Tongue (tissue), 2 donors: ENCODE results near the gene FAM193A. TPM values are rescaled to one million over a fixed set of nuclear protein-coding genes. Genes with fewer than 3 reads are reported as not detected.
"Not testable (repeated sequence)": the region's sequence is repeated elsewhere in the genome, so short reads cannot be mapped to it uniquely, and the experiment has no call there.

Experiments
- DNase-seq: peaks from one replicate; pipeline ENCODE4 v3.0.0-alpha.2; 2015
- total RNA-seq: library from RNA; depleted of rRNA; stranded (reverse); fragments of >200 nt; gene quantifications from one replicate; pipeline ENCODE4 v1.2.3, GENCODE V29; 2014

FAM193A gene
- total RNA-seq, 1 donor from 2014 or later = 23.7 TPM

DNA sequence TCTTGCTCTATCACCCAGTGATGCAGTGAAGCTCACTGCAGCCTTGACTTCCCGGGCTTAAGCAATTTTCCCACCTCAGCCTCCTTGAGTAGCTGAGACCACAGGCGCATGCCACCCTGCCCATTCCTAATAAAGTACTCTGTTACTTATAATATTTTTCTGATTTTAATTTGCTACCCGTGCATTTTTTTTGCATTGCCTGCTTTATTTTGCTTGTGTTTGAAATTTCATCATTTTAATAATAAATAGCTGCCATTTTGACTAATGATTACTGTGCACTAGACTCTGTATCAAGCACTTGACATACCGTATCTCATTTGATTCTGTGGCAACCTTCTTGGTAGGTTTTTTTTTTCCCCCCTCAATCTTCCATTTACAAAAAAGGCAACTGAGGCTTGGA lies 41.7 kb downstream of the FAM193A start:
- DNase-seq = no peak

GRCh38 chr4:2579910-2580309 lies 43.5 kb downstream of the FAM193A start:
- no peak for DNase-seq

DNA sequence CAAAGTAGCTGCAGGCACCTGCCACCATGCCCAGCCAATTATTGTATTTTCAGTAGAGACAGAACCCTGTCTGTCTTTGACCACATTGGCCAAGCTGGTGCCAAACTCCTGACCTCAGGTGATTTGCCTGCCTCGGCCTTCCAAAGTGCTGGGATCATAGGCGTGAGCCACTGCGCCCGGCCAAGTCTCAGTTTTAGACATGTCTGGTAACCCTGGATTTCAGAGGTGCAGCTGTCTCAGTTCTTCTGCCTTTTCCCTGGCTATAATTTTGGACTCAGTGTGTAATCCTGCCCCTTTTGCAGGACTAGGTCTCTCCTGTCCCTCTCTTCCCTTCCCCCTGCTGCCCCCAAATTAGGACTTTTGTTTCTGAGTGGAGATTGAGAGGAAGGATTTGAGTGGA lies 46.6 kb downstream of the FAM193A start:
- DNase-seq = peak; percentile 21

GRCh38 chr4:2583517-2583916 lies 47.1 kb downstream of the FAM193A start:
- DNase-seq = peak; percentile 30

- DNase-seq = no peak
Measured at GRCh38 chr4:2586502-2586901, 50.1 kb downstream of the FAM193A start.

DNA sequence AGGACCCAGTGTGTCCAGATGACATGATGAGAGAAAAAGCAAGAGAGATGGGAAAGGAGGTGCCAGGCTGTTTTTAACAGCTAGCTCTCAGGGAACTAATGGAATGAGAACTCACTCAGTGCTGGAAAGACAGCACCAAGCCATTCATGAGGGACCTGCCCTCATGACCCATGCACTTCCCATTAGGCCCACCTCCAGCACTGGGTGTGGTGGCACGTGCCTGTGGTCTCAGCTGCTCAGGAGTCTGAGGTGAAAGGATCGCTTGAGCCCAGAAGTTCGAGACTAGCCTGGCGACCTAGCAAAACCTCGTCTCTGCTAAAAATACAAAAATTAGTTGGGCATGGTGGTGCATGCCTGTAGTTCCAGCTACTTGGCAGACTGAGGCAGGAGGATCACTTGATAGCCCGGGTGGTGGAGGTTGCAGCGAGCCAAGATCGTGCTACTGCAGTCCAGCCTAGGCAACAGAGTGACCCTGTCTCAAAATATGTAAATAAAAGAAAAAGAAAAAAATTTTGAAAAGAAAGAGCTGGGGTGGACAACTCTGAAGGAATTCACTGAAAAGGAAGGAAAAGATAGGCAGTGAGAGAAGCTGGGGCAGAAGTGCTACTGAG lies 50.9 kb downstream of the FAM193A start:
- no peak for DNase-seq

DNA sequence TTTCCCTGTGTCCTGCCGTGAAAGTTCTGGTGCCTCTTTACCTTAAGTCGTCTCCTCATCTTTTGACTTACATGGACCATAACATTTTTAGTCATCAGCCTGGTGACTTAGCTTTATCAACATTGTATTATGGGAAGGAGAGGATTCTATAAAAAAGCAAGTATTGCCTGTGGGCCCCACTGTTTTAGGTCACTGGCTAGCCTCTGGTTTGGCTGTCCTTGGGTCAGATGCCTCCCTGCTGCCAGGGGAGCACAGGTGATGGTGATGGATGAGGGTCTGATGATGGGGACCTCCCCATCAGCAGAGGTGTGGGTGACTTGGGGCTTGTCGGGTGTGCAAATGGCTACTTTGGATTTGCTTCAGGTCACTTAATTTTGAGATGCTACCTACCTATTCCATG lies 51.8 kb downstream of the FAM193A start:
- DNase-seq = no peak

DNA sequence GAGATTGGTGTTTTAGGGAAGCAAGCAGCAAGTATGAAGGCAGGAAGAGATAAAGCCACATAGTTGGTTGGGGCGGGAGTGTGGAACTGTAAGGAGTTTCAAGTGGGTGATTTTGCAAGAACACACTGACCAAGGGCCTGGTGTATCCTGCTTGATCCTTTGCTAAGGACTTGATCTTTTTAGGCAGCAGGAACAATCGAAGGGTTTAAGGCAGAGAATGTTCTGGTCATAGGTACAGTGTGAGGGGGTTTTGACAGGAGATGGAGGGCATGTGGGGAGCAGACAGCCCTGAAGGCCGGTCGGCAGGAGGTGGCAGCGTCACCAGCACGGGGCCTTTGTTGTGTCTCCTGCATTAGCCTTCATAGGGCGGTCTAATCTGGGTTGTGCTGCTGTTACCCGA lies 54.7 kb downstream of the FAM193A start:
- DNase-seq = no peak

- not testable (repeated sequence) for DNase-seq
Measured at GRCh38 chr4:2592014-2592413, 55.6 kb downstream of the FAM193A start.

DNA sequence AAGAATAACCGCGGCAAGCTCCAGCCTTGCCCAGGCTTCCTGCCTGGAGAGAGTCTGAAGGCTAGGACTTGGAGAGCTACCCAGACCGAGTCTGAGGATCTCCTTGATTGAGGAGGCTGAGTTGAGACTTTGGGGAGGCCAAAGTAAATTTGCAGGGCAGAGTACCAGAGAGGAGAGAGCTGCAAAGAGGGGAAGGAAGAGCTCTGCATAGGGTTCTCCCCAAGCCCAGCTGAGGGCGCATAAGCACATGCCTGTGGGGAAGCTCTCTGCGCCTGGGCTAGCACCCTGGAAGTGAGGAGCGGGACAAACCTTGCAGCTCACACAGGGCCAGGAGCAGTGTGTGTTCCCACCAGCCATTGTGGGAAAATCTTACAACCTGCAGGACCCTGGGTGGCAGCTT lies 56.1 kb downstream of the FAM193A start:
- DNase-seq = no peak

DNA sequence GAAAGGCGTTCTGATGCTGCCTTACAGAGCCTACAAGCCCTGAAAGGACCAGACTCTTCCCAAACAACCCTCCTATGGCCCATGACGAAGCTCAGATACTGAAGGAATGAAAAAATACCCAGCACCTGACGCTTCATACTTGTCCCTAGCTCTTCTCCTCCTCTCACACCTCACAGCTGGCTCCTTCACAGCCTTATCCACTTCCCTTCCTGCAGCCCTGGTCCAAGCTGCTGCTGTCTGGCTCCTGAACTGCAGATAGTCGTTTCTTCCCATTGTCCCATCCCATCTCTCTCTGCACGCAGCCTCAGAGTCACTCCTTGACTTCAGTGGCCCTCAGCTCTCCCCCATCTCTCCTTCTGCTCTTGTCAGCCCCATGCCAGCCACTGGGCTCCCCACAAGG lies 56.6 kb downstream of the FAM193A start:
- DNase-seq = no peak

DNA sequence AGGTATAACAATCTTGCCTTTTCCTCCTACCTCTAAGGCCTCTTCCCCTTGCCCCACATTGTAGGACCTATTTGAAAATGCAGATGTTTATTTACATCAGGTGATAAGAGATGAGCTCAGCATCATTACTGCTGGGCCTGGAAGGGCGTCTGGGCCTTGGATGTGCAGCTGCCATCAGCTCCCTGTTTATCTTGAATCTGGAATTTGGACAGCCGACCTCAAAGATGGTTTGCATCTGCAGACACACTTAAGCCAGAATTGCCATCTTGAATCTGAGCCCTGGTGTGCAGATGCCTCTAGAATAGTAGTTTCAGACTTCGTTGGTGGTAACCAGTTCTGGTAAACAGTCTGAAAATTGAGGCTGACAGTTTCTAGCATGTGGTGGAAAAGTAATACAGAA lies 59.0 kb downstream of the FAM193A start:
- DNase-seq = peak; percentile 13

DNA sequence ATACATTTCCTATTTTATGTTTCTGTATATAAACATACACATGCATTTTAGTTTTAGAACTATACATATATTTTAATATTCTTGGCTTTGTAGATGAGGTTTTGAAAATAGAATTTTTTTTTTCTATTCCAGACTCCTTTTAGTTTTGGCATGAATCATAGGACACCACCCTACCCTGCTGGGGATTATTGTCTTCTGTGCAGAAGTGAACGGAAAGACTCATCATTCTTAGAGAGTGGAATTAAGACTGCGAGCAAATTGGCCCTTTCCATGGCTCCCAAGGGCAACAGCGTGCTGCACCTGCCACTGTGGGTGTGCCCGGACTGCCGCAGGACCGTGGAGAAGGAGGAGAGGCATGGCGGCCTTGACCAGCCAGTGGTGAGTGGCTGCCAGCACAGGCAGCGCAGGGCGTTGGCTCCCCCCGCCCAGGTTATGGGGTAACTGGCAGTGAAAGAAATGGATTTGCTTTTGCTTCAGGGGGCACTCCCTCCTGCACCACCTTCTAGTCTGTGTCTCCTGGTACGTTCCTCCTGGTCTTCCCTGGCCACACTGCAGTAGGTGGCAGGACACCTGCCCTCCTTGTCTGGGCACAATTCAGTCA lies 59.6 kb downstream of the FAM193A start:
- DNase-seq = no peak

- DNase-seq = no peak
Measured at GRCh38 chr4:2596611-2597010, 60.2 kb downstream of the FAM193A start.

DNA sequence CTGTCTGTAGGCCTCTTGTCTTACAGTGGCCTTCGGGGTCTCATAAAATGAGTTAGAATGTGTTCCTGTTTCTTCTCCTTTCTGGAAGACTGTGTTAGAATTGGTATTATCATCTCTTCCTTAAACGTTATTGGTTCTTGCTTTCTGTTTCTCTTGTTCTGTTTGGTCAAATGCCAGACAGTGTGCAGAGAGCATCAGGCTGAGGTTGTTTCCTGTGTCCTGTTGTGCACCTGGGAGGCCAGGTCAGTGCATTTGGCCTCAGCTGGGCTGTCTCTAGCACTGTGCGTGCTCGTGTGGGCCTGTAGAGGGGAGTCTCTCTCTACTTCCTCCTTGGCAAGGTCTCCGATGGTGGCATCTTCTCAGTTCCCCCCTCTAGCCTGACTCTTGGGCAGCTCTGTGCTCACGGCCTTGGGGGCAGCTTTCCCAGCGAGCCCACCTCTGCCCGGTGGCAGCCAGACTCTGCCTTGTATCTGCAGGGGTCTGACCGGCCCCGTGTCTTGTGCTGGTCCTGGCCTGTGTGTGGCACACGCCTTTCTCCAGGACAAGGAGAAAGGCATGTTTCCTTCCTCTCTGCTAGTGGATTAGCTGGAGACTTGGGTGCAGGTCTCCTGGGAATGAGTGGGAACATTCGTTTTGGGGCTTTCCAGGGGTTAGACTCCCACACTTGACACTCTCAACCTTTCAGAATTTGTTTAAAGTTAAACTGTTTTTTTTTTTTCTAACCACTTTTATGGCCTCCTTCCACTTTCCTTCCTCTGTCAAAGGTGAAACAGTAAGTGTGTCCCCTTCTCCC lies 62.3 kb downstream of the FAM193A start:
- DNase-seq = peak; percentile 14

DNA sequence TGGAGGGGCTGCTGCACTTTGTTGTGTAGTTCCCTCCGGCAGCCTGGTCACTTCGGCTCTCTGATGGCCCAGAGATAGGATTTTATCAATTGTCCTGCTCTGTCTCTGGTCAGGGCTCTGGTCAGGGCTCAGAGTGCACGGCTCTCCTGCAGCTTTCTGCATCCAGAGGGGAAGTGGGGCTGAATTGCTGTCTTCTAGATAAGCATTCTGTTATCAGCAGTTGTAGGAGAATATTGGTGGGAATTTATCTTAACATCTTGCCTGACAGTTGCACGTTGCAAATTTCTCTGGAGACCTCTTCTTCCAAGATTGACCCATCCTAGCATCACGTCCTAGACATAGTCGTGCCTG lies 62.8 kb downstream of the FAM193A start:
- no peak for DNase-seq

DNA sequence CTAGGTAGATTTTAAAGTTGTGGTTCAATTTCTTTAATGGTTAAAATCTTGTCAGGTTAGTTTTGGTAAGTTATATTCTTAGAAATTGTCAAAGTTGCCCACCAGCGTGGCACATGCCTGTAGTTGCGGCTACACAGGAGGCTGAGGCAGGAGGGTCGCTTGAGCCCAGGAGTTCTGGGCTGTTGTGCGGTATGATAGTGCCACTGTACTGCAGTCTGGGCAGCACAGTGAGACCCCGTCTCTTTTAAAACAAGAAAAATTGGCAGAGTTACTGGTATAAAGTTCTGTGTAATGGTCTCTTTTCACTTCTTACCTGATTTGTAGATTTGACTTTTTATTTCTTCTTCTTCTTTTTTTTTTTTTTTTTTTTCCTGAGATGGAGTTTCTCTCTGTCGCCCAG lies 64.4 kb downstream of the FAM193A start:
- no peak for DNase-seq

DNA sequence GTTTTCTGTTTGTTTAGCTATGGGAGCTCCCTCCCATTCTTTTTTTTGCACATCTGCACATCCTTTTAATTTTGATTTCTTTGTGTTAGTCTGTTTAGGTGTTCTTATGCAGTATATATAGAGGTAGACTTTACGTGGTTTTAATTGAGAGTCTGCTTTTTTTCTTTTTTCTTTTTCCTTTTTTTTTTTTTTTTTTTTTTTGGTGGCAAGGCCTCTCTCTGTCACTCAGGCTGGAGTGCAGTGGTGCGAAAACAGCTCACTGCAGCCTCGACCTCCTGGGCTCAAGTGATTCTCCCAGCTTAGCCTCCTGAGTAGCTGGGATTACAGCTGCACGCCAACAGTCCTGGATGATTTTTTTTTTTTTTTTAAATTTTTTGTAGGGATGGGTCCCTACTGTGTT lies 68.2 kb downstream of the FAM193A start:
- DNase-seq = no peak

DNA sequence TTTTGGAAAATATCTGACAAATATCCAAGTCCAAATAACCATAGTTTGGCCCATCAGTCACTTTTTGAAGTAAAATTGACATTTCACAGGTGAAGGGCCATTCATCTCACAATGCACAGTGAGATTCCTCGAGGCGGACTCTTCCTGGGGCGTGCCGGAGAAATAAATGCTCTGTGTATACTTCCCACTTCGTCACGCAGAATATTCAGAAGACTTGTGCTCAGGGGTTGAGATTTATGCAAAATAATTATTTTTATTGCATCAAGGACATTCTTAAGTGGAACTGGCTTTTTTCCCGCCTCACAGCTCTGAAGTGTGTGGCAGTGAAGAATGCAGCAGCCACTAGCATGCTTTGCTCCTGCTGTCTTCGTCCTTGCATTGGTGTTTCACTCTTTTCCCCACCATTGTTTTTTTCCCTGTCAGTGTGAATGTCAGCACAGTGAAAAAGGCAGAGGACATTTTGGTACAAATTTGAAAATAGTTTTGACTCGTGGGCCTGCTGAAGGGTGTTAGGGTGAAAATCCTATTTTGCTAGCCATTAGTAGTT lies 70.6 kb downstream of the FAM193A start:
- no peak for DNase-seq

DNA sequence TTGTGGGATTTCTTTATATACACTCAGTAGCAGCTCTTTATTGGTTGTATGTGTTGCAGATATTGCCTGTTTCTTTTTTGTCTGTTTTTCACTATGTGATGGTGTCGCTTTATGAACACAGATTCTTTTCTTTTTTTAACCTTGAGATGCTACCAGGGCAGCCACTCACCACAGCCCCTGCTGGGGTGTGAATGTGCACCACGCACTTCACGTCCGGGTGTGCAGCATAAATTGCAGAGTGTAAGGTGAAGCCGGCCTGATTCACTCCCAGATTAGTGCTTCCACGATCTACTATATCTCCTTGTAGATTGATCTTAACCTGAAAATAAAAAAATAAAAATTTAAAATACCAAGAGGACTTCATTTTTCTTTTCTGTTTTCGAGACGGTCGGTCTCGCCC lies 71.4 kb downstream of the FAM193A start:
- no peak for DNase-seq

- DNase-seq = no peak
Measured at GRCh38 chr4:2608291-2608690, 71.8 kb downstream of the FAM193A start.

- no peak for DNase-seq
Measured at GRCh38 chr4:2615821-2616220, 79.4 kb downstream of the FAM193A start.

DNA sequence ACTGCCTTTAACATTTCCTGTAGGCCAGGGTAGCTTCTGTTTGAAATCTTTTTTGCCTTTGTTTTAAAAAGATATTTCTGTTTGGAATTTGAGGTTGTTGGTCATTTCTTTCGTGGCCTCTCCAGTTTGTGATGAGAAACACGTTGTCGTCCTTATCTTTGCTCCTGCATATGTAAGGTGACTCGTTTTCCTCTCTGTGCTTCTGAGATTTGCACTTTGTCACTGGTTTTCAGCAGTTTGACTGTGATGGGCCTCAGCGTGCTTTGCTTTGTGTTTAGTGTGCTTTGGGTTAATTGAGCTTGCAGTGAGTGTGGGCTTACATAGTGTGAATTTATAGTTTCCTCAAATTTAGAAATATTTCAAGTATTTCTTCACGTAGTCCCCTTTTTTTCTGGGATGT lies 81.5 kb downstream of the FAM193A start:
- no peak for DNase-seq

- not testable (repeated sequence) for DNase-seq
Measured at GRCh38 chr4:2618729-2619128, 82.3 kb downstream of the FAM193A start.
